ENCODE results near the gene MRFAP1. TPM values are rescaled to one million over a fixed set of nuclear protein-coding genes. Genes with fewer than 3 reads are reported as not detected.

MRFAP1 gene
- polyA plus RNA-seq, 5 donors = 356 to 393 (median 381) TPM

DNA sequence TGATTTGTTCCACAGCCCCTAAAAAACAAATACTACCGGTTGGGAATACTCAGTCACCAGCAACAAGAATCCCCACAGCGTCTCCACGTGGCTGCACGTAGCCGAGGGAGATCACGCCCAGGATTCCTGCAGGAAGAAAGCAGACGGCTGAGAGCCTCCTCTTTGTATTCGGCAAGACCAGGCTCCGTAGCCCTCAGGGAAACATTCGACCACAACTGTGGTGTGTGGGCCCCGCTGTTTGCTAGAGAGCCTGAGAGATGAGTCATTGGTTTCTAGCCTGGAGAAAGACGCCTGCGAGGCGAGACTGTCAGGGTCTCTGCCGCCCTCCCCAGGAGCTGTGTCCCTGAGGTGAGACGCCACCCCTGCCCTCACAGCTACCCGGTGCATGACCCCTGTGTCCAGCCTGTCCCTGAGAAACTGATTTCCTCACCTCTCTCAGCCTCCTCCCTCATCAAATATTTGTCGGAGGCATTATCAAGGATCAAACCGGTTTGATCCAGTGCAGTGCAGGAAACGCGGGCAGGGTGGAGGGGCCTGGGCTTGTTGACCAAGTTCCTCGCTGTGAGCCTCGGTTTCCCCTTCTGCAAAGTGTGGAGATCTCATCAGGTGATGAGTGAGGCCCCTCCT is 48.5 kb downstream of the MRFAP1 start:
- DNase-seq = no peak

DNA sequence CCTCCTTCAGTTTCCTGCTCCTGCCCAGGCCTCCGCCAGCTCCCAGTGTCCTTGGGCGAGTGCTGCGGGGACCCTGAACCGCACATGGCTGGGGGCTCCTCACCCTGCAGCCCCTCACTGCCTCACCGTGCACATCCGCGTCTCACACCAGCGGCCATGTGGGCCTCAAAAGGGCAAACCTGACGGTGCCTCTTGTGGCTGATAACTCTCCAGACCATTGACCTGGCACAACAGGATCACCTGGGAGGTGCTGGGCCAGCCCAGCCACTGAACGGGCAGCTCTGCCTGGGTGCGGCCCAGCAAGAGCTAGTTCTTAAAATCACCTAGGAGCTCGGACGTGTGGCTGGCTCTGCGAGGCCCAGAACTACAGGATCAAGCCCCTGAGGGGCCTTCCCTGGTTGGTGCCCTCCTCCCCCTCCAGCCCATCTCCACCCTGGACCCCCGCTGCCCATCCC is 49.0 kb downstream of the MRFAP1 start:
- no peak for DNase-seq

Other genes with a start within 250 kb of the MRFAP1 start
- under 1 TPM; 0.22 to 0.53 (median 0.28) TPM for gene PPP2R2C, start 168.1 kb upstream of the MRFAP1 start, polyA plus RNA-seq (ENCODE audit: insufficient read depth in 1 of 5, insufficient read length in 5 of 5, low replicate concordance in 1 of 5)
- gene MAN2B2, start 65.5 kb upstream of the MRFAP1 start, polyA plus RNA-seq (ENCODE audit: insufficient read depth in 1 of 5, insufficient read length in 5 of 5, low replicate concordance in 1 of 5) = 10 to 100 TPM; 12.3 to 18.1 (median 15.9) TPM
- gene S100P, start 53.2 kb downstream of the MRFAP1 start, polyA plus RNA-seq (ENCODE audit: insufficient read depth in 1 of 5, insufficient read length in 5 of 5, low replicate concordance in 1 of 5) = 1 to 10 TPM; 2.4 to 5.3 (median 3.7) TPM
- gene MRFAP1L1, start 69.2 kb downstream of the MRFAP1 start, polyA plus RNA-seq (ENCODE audit: insufficient read depth in 1 of 5, insufficient read length in 5 of 5, low replicate concordance in 1 of 5) = 100 to 1,000 TPM; 109 to 142 (median 117) TPM
- 10 to 100 TPM in 3 of 5 donors, 1 to 10 TPM in 2; 8.0 to 13.3 (median 10.8) TPM for gene BLOC1S4, start 75.5 kb downstream of the MRFAP1 start, polyA plus RNA-seq (ENCODE audit: insufficient read depth in 1 of 5, insufficient read length in 5 of 5, low replicate concordance in 1 of 5)
- gene KIAA0232, start 142.0 kb downstream of the MRFAP1 start, polyA plus RNA-seq (ENCODE audit: insufficient read depth in 1 of 5, insufficient read length in 5 of 5, low replicate concordance in 1 of 5) = 10 to 100 TPM; 21.5 to 36.4 (median 27.8) TPM

Measured in right lung (tissue), 5 donors.